Measurements from ENCODE around the gene ARMC7.

DNA sequence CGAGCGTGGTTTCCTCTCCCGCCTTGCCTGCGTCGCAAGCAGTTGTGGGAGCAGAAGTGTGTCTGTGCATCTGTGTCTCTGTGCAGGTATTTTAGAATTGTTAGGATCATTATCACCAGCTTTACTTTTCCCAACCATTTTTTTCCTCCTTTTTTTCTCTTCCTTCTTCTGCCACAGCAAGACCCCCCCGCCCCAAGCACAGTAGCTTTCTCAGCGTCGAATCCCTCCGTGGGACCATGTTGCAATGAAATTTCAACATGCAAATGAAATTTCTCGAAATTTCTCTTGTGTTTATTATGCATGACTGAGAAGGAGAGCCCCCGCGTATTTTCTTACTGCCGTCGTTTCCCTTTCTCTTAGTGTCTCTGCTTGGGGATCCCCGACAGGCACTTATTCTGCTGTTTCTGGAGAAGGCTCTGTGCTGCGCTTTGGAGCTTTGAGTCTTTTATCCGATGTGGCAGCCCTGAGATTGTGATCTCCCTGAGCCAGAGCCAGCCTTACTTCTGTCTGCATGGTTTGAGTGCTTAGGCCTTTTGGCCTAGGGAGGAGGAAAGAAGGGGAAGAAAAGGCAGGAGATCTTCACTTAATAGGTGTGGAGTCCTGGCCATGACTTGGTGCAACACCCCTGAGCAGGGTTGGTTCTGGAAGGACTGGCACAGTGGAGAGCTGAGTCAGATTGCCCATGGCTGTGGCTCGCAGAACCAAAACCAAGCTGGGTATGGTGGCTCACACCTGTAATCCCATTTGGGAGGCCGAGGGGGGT, 5.0 kb downstream of the ARMC7 start:
- no peak for TF ChIP-seq CTCF (IDR thresholded peaks at IDR 0.05)
- TF ChIP-seq POLR2A (IDR thresholded peaks at IDR 0.05; ENCODE audit: low read depth), result no peak

All from esophagus muscularis mucosa (tissue), 3 donors.